HG03139 (cell line): ENCODE measurements around the gene KBTBD2.
"Not testable (repeated sequence)": the region's sequence is repeated elsewhere in the genome, so short reads cannot be mapped to it uniquely, and the experiment has no call there.

ENCODE experiments used
- ATAC-seq: cut with Tn5 transposase; IDR thresholded peaks from one replicate; pipeline ENCODE4 v1.9.1; 2021; ENCODE audit not compliant: unreplicated experiment

The KBTBD2 gene

DNA sequence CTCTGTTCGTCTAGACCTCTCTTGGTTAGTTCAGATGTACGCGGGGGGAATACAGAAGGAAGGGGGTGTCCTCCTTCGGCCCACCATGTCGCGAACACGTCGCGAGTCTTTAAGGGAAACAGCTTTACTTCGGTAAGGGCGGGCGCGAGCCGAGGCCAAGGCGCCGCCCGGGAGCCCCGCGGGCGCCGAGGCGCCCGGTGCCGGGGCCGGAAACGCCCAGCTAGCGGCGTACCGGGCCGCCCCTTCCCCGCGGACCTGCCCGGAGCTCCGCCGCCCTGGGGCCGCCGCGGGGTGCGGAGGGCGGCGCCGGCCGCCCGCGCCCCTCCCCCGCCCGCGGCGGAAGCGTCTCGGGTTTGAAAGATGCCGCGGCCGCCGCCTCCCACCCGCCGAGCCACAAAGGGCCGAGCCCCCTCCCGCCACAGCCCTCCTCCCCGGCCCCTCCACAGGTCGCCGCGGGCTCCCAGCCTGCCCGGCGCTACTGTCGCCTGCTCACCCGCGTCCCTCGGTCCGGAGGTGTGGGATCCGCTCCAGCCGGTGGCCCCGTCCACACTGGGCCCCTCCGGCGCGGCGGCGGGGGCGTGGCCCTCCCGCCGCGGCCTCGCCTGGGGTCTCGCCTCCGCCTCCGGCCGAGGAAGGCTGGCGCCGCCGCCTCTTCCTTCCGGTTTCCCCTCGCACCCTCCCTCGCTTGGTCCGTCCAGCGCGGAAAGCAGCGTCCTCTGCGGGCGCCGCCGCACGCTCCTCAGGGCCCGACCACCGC lies at the start of gene KBTBD2:
KBTBD2 (minus strand) TSS at position 718 of the 757 bp plus-strand sequence. CDS start 12,156 bp downstream, outside the sequence.
- peak; percentile 50 for ATAC-seq

DNA sequence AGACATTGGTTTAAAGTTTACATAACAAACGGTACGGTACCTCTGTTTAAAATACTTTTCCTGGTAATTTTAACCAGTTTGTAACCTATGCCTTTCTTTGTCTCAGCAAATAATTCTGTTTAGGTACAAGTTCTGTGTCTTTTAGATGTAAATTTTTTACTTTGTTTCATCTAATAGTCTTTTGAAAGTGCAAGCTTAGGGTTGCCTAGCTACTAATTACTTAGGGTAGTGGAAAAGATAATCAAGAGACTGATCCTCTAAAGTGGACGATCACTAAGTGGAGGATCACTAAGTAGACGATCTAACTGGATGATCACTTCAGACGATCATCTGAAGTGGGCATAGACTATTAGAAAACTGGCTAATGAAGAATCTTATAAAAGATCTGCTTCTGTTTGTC lies 49.6 kb upstream of the KBTBD2 start:
- ATAC-seq = no peak

DNA sequence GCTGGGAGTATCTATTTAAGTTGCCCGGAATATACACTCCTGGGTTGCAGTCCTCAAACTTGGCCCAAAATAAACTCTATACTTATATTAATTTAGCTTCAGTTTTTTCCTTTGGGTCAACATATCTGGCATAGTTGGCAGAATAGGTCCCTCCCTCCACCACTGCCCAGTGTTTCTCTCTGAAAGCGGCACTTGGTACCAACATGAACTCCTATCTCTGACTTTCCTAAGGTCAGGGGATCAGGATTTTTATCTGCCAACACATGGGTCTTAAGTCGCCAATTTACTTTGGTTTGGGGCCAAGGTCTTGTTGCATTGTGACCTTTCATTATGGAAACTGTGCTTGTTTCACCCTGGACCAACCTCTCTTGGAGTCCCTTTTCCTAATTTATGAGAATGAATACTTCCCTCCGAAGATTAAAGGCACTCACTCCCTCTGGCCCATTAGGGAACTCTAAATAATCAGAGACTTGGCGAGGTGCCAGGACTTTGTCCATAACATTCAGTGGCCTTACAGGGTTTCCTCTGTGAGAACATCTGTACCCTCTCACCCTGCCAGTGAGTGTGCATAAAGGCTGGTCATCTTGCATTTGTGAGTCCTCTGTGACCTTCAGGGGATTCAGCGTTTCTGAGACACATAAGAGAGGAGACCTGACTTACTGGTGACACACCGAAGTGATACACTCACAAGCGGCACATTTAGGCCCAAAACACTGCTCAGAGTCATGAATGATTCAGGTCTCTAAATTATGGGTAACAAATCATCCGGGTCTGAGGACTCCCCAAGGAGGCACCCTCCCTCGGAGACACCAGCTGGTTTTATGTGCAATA lies 46.0 kb upstream of the KBTBD2 start:
- no peak for ATAC-seq

DNA sequence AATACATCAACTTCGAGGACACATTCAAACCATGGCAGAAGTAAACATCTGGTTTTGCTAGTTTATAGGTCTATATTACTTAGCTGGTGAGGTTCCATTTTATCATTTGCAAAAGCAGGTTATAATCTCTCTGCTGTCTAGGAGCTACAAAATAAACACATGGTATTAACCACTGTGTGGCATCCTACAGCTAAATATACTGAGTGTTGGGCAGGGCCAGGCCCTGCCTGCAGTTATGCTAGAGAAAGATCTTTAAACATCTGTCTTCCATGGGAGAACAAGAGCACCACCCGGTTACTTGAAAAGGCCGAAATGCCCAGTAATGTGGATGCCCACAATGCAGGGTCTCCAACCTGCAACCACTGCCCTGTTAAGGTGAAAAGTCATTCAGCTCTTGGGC lies 45.1 kb upstream of the KBTBD2 start:
- no peak for ATAC-seq

DNA sequence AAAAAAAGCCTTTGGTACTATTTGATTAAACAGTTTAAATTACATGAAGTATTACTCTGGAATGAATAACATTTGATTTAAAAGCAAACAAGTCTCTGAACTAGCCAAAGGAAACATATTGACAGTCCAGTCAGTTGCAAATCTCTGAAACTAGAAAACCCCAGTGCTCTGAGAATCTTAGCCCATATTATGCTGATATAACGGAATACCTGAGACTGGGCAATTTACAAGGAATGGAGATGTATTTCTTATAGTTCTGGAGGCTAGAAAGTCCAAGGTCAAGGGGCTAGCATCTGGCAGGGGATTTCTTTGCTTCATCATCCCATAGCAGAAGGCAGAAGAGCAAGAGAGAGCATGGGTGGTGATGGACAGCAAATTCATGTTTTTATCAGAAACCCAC lies 44.0 kb upstream of the KBTBD2 start:
- no peak for ATAC-seq

DNA sequence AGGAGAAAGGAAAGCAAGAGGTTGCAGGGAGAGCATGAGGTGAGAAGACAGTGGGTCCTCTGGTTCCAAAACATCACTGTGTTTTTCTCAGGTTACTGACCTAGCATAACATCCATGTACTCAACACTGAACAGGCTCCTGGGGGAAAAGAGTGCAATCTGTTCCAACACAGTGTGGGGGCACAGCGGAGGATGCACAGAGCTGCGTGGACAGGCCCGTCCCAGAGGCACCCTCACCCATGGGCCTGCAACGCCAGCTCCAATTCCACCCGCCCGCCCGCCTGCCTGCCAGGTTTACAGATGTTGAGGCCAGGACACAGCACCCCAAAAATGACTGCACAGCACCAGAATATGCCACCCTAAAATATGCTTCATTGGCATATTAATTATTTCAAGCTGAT lies 38.8 kb upstream of the KBTBD2 start:
- no peak for ATAC-seq

DNA sequence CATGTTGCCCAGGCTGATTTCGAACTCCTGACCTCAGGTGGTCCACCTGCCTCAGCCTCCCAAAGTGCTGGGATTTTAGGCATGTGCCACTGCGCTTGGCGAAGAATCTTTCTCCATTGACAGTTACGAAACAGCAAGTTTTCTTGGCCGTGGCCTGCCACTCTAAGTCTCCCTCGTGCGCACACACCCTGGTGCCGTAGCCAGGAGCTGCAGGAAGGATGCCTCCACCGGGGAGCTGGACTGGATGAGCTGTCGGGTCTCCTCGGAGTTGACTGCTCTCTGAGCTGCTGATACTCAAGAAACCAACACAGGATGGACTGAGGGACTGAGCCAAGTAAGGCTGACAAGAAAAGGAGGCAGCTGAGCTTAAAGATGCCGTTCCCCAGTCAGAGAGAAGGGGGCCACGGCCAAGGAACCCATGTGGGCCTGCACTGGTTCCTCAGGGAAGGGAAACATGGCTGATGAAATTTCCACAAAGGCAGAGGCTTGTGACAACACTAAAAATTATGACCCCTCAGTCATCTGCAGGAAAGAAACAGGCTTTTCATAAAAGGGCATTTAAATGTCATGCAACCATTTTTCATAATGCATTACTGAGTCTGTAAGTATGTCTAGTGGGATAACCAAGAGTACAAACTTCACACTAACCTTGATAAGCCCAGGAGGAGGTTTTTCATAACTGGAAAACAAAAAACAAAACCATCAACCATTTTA lies 38.0 kb upstream of the KBTBD2 start:
- ATAC-seq = no peak

DNA sequence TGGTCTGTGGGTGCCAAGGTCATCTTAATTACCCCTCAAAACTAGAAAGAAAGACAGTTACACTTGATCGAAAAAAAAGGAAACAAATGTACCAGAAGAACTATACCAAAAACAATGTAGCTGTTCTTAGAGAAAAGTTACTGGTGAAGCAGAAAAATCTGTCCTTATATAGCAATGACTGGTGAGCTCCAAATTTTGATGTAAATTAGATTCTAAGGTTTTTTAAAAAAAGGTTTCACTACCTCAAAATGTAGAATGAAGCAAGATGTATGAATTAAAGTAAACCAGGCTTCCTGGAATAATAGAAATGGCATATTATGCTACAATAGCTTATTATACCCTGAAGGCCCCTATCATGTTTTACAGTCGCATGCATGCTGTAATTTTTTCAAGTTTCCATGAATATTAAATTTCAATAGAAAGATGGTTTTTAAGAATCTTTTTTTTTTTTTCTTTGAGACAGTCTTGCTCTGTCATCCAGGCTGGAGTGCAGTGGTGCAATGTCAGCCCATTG lies 37.3 kb upstream of the KBTBD2 start:
- no peak for ATAC-seq

DNA sequence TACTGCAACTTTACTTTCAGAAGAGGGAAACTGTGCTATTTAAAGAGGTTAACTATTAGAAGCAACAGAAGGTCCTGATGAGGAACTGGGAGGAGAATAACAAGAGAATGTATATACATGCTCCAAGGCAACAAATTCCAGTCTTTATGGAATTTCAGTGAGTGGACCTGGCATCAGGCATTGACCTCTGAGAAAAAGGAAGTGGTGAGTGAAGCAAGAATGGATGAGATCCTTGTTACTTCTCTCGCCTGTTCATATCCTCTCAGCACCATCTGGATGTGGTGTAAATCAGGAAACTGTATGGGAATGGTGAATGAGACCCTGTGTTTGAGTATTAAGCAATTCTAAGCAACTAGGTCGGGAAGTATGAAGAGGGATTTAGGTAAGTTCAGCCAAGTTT lies 30.3 kb upstream of the KBTBD2 start:
- no peak for ATAC-seq

DNA sequence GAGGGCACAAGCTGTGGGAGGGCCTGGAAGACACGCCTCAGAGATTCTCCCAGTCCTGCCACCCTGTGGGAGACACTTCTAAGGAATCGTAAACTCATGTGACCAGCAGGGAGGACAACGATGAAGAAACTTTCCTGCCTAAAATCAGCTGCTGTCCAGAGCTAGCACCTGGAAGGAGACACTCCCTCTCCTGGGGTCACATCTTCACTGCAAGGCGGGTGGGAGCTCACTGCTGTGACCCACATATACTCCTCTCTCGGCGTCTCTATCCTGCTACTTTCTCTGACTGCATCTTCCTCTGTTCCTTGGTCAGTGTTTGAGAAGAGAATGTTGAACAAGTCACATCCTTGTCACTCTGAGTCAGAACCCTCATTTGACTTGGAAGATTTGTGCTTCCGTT lies 25.4 kb upstream of the KBTBD2 start:
- ATAC-seq = not testable (repeated sequence)

DNA sequence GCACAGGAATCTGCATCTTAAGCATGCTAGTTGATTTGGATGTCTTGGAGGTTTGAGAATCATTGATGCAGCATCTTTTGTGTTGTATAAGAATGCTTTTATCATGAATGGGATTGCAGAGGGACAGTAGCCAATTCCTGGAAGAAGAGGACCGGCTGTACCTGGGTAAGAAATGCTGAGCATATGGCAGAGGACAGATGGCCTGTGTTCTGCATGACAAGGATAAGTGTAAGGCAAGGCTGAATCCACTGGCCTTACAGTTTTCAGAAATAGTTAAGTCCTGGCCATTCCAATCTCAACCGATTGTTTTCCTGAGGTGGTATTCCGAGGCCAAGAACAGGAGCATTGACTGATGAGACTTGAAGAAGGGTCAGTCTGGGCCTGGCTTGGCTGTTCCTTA lies 24.4 kb upstream of the KBTBD2 start:
- ATAC-seq = no peak

DNA sequence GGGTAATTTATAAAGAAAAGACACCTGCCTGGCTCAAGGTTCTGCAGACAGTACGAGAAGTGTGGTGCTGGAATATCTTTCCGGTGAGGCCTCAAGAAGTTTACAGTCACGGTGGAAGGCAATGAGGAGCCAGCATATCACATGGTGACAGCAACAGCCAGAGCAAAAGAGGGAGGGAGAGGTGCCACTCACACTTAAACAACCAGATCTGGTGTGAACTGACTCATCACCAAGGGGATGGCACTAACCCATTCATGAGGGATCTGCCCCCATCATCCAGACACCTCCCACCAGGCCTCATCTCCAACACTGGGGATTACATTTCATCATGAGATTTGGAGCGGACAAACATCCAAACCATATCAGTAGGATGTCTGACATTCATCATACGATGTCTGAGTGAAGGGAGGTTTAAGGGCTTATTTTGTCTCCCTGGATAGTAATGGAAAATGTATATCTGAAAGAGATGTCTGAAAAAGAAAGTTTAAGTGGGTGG lies 23.5 kb upstream of the KBTBD2 start:
- ATAC-seq = no peak

DNA sequence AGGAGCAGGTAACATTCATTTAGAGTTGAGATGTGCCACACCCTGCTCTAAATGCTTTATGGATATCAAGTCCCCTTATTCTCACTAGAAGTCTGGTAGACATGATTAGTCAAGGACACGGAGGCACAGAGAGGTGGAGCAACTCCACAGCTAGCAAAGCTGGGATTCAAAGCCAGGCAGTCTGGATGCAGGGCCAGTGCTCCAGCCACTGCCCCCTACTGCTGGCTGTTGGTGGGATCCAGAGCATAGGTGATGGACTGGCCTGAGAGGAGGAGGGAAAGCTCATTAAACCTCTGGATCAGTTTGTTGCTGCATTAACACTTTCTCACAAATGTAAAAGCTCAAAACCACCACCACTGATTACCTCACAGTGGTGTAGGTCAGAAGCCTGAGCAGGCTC lies 22.6 kb upstream of the KBTBD2 start:
- ATAC-seq = no peak

DNA sequence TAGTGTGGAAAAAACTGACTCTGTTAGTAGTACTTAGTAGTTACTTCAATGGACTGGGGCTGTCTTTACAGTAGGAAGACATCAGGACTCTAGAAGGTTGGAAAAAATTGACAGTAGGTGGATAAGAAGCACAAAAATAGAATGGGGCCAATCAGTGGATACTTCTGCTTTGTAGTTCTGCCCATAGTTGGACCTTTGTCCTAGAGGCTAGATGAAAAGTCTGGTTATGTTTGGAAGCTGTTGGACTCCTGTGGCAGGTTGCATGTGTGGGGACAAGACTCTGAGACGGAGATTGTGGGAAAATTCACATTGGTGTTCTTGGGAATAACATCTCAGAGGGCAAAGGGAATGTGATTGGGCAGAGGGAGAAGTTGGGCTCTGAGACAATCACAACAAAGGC lies 18.6 kb upstream of the KBTBD2 start:
- no peak for ATAC-seq

DNA sequence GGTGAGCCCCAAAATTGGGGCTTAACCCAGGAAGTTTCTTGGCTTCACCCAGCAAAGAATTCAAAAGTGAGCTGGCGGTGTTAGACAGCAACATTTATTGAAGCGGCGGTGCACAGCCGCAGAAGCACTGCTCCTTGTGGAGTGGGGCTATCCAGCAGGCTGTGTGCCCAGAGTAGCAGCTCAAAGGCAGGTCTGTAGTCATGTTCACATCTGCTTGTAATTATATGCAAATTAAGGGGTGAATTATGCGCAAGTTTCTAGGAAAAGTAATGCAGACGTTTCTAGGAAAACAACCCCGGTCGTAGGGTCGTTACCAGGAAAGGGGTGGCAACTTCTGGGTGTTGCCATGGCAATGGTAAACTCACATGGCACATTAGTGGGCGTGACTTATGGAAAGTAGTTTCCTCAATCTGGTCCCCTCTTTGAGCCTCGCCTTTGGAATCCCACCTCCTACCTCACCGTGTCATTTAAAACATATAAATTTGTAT lies 13.7 kb upstream of the KBTBD2 start:
- peak; percentile 53 for ATAC-seq

DNA sequence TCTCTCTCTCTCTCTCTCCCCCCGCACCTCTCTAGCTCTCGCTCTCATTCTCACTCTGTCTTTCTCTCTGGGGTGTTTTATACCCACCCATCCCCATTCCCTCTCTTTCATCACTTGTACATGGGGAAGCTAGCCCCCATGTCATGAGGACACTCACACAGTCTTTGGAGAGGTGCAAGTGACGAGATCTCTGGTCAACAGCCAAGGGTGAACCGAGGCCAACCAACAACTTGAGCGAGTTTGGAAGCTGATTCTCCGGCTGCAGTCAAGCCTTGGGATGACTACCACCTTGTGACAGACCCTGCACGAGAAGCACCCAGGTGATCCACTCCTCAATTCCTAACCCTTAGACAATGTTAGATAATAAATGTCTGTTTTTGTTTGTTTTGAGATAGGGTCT lies 10.1 kb upstream of the KBTBD2 start:
- ATAC-seq = no peak

DNA sequence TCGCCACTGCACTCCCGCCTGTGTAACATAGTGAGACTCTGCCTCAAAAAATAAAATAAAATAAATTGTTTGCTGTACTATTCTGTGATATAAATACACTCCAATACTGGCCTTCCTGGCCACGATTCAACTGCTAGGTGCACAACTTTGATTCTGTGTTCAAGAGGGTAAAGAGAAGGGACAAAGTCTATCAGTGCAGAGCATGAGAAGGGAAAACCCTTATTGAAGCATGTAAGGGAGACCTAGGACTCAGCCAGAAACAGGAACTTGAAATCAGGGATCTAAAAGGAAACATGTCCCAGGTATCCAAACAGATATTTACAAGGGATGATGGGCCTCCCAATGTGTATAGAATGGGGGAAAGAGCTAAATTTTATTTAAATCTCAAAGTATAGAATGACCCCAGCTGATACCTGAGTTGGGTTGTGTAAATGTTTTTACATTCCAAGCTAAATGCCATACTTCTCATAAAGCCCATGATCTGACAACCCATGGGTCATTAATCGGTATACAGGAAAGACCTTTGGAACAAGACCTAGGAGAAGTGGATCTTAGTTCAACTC lies 9.0 kb upstream of the KBTBD2 start:
- ATAC-seq = no peak

DNA sequence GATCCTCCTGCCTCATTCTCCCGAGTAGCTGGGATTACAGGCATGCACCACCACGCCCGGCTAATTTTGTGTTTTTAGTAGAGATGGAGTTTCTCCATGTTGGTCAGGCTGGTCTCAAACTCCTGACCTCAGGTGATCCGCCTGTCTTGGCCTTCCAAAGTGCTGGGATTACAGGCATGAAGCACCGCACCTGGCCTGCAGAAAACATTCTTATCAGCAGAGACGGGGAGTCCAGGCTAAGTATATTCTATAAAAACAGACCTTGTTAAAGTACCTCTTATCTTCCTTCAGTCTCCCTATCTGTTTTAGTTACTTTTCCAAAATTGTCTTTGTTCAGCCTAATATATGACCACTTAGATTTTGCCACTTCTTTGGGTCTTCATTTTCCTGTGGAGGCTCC lies 5.8 kb upstream of the KBTBD2 start:
- not testable (repeated sequence) for ATAC-seq

DNA sequence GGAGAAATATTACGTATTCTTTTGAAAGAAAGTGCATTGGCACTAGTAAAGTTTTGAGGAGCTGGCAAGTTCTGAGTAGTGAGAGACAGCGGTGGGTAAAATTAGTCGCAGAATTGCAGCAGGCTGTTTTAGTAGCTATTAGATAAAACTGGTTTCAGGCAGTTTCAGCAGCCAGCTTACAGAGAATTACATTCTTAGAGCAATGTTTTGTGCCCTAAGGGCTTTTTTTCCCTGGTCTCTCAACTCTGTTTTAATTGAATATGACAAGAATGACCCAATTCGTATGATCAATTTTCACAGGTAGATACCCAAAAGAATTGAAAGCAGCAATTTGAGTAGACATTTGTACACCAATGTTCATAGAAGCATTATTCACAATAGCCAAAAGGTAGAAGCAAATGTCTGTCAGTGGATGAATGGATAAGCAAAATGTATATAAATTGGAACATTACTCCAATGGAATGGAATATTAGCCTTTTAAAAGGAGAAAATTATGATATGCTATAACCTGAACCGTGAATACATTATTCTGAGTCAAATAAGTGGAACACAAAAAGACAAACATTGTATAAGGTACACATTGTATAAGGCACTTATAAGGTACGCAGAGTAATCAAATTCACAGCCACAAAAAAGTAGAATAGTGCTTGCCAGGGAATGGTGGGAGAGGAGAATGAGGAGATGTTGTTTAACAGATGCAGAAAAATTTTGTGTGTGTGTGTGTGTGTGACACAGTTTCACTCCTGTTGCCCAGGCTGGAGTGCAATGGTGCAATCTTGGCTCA lies 5.2 kb upstream of the KBTBD2 start:
- no peak for ATAC-seq

DNA sequence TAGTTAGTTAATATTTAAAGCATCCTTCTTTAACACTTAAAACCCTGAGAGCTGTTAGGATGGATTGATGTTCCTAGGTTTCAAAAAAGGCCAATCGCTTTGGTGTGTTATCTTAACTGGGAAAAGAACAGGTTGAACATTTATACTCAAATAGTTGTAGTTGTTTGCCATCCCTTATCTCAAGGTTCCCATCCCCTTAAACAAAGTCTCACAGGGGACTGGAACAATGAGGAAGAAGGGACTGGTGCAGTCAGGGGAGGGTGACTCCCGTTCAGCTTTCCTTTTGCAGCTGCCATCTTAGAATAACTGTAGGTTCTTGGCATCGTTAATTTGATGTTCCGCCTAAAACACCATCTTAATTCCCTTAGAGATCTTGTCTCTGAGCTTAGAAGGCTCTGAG lies 2.6 kb upstream of the KBTBD2 start:
- no peak for ATAC-seq
